Left cardiac atrium (tissue), 4 donors: ENCODE data around the gene RCVRN. TPM values are rescaled to one million over a fixed set of nuclear protein-coding genes. Genes with fewer than 3 reads are reported as not detected.
"Not testable (repeated sequence)": the region's sequence is repeated elsewhere in the genome, so short reads cannot be mapped to it uniquely, and the experiment has no call there.

ENCODE experiments used
- ATAC-seq, 2 donors: fragments of 200-7000 bp; cut with Tn5 transposase; one replicate each; pipeline ENCODE4 v1.9.1; 2020; ENCODE audit warnings: mild to moderate bottlenecking in 2 of 2, moderate library complexity in 2 of 2
- DNase-seq: peaks from one replicate; pipeline ENCODE4 v3.0.0-alpha.2; 2020
- intact Hi-C, 2 donors: fragments of 100-400 bp; cut with DNase I; formaldehyde crosslinking; loops; one replicate each; pipeline versions ENCODE4 v1.14.1 to v1.15.1; 2022 to 2023
- total RNA-seq, 2 donors: library from RNA; stranded (reverse); fragmentation: NEBNext Ultra II Directional; extraction: Animal tissue kit (Norgen Biotek cat#: 25700); gene quantifications; one replicate each; pipeline ENCODE4 v1.2.1, GENCODE V29; 2021
- donor health status: DM: no; HTN: yes; CAD: no.
- donor health status: DM: no; HTN: yes; CAD: no; lungs with severe emphysema.
- donor health status: DM: yes; HTN: yes; CAD: no.
- donor health status: Dilated cardiomyopathy.

Gene RCVRN
- total RNA-seq, 2 donors from 2014 or later, result 0.47 TPM; not detected in 1

GRCh38 chr17:9926150-9926804 lies 21.2 kb upstream of the RCVRN start:
- DNase-seq, result no peak
- ATAC-seq, result no peak
- intact Hi-C loops, result loop anchor here (5.0 to 10.0 kb wide), 3 partner anchors 191 to 689 kb away; no protein-coding TSS in a partner anchor

- DNase-seq (no peak), ATAC-seq (peak; percentile 3 to 7)
- intact Hi-C loops, result loop anchor here (2.0 to 10.0 kb wide), 4 partner anchors 191 to 689 kb away; no protein-coding TSS in a partner anchor
Observed at GRCh38 chr17:9925457-9925856, 20.4 kb upstream of the RCVRN start.

GRCh38 chr17:9924735-9925191 lies 19.7 kb upstream of the RCVRN start:
- DNase-seq (no peak), ATAC-seq (peak; percentile 51 to 77)
- intact Hi-C loops, result loop anchor here (2.0 to 10.0 kb wide), 4 partner anchors 190 to 690 kb away; no protein-coding TSS in a partner anchor

GRCh38 chr17:9922012-9922848 lies 17.2 kb upstream of the RCVRN start:
- ATAC-seq (no peak), DNase-seq (no peak)
- intact Hi-C loops, result loop anchor here in 1 of 2 donors (10.0 kb wide), 2 partner anchors 187 to 693 kb away; no protein-coding TSS in a partner anchor

DNA sequence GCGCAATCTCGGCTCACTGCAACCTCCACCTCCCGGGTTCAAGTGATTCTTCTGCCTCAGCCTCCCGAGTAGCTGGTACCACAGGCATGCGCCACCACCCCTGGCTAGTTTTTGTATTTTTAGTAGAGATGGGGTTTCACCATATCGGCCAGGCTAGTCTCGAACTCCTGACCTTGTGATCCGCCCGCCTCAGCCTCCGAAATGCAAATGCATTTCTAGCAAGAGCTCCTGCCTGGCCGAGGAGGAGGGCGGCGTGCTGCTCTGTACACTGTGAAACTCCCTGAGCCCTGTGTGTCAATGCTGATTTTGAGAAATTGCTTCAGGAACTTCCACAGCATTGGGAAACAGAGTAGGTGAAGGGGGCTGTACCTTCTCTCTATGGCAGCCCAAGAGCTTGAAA lies 16.1 kb upstream of the RCVRN start:
- DNase-seq, result not testable (repeated sequence)
- intact Hi-C loops, result loop anchor here in 1 of 2 donors (10.0 kb wide), 2 partner anchors 186 to 694 kb away; no protein-coding TSS in a partner anchor

DNA sequence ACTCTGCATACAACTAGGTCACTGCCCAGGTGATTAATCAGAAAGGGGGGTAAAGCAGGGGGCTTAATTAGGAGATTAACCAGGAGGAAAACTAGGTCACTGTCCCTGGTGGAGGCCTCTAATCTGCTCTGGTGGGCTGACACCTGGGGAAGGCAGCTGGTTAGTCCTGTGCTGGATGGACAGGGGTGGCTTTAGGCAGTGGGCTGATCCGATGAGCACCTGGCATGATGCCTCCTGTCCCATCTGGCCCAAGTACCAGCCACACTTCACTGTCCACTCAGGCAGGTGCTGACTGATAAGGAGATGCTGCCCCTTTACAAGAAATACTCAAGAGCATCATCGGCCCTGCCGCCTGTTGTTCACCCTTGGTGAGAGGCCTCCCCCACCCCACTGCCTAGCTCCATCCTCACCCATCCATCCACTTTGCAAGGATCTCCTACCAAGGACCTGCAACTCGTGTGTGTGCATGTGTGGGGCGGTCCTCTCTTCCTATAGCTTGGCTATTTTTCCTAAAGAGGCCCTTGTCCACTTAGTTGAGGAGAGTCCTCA lies 13.8 kb upstream of the RCVRN start:
- DNase-seq (no peak), ATAC-seq (no peak)
- intact Hi-C loops, result no loop called here

More for the DNA sequence above, 16.1 kb upstream of the RCVRN start:
- ATAC-seq, result not testable (repeated sequence)

DNA sequence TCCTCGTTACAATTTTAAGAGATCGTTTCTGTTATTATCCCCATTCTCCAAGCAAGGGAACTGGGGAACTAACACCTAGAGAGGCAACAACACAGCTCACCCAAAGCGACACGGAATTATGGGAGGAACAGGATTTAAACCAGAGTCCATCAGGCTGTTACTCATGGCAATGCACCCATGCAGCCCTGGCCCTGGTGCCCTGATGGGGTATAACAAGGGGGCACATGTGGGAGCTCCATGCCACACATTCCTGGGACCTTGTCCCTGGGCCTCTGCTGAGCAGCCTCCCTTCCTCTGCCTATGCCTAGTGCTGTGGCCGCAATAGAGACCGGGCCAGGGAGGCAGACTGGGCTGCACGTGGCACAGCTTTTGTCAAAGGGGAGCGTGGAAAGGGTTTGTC lies 13.3 kb upstream of the RCVRN start:
- intact Hi-C loops, result no loop called here
- no peak for DNase-seq
- no peak for ATAC-seq

DNA sequence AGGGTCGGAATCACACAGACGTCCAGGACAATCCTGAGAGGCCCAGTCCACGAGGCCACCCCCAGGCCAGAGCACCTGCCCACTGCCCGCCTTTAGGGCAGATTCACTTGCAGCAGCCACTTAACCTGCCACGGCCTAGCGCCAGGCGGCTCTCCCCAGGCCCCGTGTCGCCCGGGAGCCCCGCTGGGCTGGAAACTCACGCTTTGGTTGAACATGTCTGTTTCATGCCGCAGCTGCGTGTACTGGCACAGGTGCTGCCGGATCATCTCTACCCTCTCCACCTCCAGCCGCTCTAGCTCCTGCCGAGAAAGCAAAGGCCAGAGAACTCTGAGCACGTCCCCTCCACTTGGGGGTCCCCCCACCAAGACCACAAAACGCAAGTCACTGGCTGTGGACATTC lies 12.7 kb upstream of the RCVRN start:
- DNase-seq, result no peak
- intact Hi-C loops, result no loop called here
- no peak for ATAC-seq

- DNase-seq (no peak), ATAC-seq (no peak)
- intact Hi-C loops, result no loop called here
Observed at GRCh38 chr17:9917131-9917530, 12.1 kb upstream of the RCVRN start.

GRCh38 chr17:9916108-9916507 lies 11.0 kb upstream of the RCVRN start:
- DNase-seq (no peak), ATAC-seq (no peak)
- intact Hi-C loops, result no loop called here

- ATAC-seq (no peak), DNase-seq (no peak)
- intact Hi-C loops, result no loop called here
Observed at GRCh38 chr17:9913476-9913875, 8.4 kb upstream of the RCVRN start.

- intact Hi-C loops, result no loop called here
- no peak for DNase-seq
- no peak for ATAC-seq
Observed at GRCh38 chr17:9912121-9913099, 7.3 kb upstream of the RCVRN start.

DNA sequence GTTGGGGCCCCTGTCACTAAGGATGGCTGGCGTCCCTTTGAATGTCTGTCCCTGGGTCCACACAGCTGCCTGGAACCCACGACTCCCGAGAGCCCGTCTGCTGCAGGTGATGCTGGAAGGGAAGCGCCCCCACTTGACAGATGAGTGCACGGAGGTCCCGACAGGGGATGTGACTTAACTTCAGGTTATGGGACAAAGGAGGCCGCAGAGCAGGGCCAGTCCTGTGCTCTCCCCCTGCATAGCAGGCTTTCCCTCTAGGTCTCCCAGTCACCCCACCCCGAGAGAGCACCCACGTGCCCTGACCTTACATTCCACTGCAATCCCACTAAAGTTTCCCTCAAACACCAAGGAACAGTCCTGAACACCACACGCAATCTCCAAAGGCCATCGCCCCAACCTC lies 6.0 kb upstream of the RCVRN start:
- DNase-seq, result no peak

DNA sequence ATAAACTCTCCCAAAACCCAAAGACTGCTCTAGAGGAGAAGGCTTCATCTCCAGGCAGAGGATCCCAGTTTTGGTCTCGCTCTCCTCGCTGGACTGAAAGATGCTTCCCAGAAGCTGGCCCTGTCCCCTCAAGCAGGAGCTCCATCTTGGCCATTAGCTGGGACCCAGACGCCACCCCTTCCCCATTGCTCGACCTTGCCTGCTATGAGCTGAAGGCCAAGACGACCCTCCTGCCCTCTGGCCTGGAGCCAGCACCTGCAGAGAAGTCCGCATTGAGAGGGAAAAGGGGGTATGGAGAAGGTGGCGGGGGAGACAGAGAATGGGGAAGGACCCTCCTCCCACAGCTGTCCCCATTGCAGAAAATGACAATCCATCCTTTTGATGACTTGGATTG lies 3.6 kb upstream of the RCVRN start:
- intact Hi-C loops, result no loop called here
- no peak for ATAC-seq
- DNase-seq, result no peak

More for the DNA sequence above, 6.0 kb upstream of the RCVRN start:
- no peak for ATAC-seq
- intact Hi-C loops, result no loop called here

DNA sequence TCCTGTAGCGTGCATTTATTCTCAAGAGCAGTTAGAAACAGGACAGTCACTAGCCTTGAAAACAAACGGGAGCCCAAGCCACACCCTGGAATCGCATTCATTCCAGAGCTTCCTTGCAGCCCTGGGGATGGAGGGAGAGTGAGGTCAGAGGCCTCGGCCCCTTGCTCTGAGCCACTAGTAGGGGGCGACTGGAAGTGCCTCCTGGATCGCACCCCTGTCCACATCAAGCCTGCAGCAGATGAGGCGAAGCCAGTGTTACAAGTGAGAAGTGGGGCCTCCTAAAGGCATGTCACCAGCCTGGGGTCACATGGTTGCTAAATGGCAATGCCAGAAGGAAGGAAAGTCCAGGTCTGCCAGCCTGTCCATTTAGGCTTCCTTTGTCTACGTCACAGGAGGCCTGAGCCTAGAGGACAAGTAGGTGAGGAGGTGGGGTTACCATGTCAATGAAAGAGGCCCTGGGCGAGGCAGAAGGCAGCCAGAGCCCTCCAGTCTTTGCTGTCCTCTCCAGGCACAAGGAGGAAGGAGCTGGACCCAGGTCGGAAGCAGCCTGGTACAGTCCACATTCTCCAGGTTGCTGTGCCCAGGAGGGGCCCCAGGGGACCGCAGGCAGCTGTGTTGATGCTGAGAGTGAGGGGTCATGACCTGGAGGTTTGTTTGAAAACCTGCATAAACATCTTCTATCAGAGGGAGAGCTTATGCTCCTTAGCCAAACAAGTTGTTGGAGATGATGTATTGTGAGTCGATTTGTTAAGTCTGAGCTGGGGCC lies 3.0 kb upstream of the RCVRN start:
- no peak for DNase-seq
- intact Hi-C loops, result no loop called here
- peak in 1 of 2 donors; percentile 3 for ATAC-seq

GRCh38 chr17:9907131-9907530 lies 2.1 kb upstream of the RCVRN start:
- ATAC-seq, result no peak
- no peak for DNase-seq
- intact Hi-C loops, result no loop called here

DNA sequence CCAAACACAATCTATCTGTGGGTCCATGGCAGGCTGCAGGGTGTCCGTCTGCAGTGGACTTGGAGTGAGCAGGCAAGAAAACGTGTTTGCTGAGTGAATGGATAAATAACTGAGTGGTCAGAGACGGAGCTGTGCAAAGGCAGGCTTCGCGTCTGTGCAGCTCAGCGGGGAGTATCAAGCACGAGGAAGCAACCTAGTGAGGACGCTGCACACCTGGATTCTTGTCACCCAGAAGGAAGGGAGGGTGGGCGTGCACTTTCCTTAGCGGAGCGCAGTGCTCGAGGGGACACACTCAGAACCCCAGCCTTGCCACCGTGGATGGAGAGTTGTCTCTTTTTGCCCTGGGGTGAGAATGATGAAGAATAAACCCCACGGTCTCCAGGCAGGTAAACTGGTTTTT lies 1.5 kb upstream of the RCVRN start:
- DNase-seq, result no peak
- ATAC-seq, result no peak
- intact Hi-C loops, result no loop called here

DNA sequence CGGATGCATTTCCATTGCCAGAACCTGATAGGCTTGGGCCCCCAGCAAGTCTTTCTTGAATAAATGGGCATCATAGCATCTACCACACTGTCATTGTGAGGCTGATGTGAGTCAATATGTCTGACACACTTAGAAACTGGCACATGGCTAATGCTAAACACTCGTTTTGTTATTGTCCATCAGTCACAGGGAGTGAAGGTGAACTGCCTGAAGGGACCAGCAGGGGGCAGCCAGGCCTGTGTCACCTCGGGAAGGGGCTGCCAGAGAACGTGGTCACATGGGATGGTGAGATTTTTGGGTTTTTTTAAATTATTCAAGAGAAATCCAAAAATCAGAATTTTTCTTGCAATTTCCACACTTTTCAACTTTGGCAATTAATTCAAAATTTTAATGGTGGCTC lies 831 bp upstream of the RCVRN start:
- intact Hi-C loops, result no loop called here
- DNase-seq (peak; percentile 67), ATAC-seq (peak; percentile 27 to 35)
